GM21515 (cell line): ENCODE results near the gene IL21.
"Not testable (repeated sequence)": the region's sequence is repeated elsewhere in the genome, so short reads cannot be mapped to it uniquely, and the experiment has no call there.

Experiments
- ATAC-seq: cut with Tn5 transposase; IDR thresholded peaks from one replicate; pipeline ENCODE4 v1.9.1; 2021; ENCODE audit not compliant: unreplicated experiment

IL21 gene

DNA sequence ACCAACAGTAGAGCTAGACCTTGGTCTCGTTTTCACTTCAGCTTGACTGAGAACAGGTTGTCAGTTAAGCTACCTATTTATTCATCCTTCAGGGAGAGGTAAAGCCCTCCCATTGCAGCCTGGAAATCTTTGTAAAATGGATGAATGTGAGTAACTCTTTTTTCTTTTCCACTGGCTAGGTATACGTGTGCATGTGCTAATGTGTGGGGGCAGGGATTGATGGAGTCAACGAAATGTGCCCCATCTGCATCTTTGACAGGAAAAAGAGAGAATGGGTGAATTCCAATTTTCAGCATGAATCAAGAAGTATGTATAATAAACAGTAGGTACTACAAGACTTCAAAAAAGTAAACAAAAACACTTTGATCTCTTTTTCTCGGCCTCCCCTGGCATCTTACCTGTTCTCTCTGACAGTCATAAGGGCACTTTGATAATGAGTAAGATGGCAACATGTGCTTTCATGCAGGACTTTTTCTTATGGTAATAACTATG lies at the start of gene IL21:
Gene IL21 (minus strand): TSS at position 51 of the 492 bp plus-strand sequence. CDS start 55 bp downstream, outside the sequence.
- ATAC-seq: no peak

DNA sequence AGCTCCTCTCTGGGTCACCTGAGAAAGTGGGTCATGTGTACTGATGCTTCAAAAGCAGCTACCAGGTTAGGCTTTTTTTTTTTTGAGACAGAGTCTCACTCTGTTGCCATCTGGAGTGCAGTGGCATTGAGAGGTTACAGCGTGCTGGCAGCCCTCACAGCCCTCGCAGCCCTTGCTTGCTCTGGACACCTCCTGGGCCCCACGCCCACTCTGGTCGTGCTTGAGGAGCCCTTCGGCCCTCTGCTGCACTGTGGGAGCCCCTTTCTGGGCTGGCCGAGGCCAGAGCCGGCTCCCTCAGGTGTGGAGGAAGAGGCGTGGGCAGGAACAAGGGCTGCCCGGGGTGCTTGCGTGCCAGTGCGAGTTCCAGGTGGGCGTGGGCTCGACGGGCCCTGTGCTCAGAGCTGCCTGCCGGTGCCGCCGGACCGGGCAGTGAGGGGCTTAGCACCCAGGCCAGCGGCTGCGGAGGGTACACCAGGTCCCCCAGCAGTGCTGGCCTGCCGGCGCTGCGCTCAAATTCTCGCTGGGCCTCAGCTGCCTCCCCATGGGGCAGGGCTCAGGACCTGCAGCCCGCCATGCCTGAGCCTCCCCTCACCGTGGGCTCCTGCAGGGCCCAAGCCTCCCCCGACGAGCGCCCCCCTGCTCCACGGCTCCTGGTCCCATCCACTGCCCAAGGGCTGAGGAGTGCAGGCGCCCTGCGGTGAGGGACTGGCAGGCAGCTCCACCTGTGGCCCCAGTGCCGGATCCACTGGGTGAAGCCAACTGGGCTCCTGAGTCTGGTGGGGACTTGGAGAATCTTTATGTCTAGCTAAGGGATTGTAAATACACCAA lies 49.3 kb upstream of the IL21 start:
- no peak for ATAC-seq

- ATAC-seq: no peak
Observed at GRCh38 chr4:122668241-122668640, 47.4 kb upstream of the IL21 start.

GRCh38 chr4:122666527-122667245 lies 45.8 kb upstream of the IL21 start:
- ATAC-seq: no peak

DNA sequence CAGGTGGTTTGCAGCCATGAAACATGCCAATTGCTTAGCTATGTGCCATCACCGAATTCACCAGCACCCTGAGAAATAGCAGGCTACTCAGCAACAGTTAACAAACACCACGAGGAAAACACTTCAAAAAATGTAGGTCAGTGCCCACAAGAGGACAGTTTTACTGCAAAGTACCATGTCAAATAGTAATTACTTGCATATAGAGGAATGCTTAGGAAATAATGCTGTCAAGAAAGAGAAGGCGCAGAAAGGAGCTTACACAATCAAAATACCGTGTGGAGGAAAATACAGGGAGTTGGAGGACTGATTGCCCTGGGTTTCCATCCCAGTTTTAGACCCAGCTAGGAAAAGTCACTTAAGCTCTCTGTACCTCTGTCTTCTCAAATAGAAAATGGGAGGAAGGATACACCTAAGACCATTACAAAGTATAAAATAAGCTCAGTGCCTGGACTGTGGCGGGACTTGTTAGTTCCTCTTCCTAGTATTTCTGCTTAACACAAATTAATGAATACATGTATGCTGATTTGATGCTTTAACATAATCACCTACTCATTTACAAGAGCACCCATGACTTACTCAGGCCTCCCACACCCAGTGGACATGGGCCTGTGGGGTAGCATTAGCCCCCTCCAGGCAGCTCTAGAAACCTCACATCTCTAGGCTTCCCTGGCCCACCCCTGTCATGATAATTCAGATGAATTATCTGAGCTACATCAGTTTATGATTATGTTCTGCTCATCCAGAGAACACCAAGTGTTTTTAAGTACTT lies 44.5 kb upstream of the IL21 start:
- no peak for ATAC-seq

DNA sequence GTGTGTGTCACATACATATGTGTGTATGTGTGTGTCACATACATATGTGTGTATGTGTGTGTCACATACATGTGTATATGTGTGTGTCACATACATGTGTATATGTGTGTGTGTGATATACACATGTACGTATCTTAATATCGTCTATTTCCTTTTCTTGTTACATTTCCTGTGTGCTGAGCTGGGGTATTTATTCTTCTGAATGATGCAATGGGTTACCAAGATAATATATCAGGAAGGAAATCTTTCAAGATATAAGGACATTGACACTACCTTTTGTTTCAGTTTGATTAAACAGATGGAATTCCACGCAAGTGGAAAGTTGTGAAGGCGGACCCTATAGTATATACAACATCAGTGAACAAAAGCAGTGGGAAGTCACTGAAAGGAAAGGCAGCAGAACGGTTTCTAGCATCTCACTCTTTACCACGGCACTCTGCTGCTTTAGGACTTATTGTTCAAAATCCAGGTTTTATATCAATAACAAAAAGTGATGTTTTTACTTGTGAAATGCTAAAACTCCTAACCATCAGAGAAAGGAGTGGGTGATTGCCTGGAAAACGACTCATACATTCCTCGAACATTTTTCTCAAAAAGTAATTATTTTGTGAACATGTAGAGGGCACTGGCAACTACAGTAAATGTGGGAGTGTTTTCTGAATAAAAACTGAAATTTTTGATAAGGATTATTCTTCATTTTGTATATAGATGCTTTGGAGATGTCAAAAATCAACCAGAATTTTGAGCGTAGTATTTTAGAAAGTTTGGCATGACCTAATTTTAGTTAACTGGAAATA lies 43.1 kb upstream of the IL21 start:
- no peak for ATAC-seq

GRCh38 chr4:122663291-122663690 lies 42.4 kb upstream of the IL21 start:
- no peak for ATAC-seq

- ATAC-seq: no peak
Observed at GRCh38 chr4:122662701-122663100, 41.8 kb upstream of the IL21 start.

- ATAC-seq: no peak
Observed at GRCh38 chr4:122661176-122662160, 40.6 kb upstream of the IL21 start.

- peak; percentile 92 for ATAC-seq
Observed at GRCh38 chr4:122658818-122659295, 38.0 kb upstream of the IL21 start.

DNA sequence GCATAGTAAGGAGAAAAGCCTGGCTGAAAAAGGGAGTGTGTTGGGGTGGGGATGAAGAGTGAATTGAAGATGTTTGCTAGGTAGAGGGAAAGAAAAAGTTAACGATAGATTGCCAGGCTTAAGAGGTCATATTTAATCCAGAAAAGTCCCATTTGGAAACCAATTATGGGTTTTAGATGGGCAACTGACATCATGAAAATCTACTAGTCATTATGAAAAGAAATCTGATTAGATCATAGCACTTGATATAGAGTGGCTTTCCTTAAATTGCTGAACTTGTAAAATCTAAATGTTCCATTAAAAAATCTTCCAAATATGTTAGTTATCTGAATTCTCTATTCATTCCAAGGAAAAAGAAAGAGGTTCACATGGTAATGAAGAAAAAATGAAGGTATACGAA lies 37.5 kb upstream of the IL21 start:
- ATAC-seq: no peak

DNA sequence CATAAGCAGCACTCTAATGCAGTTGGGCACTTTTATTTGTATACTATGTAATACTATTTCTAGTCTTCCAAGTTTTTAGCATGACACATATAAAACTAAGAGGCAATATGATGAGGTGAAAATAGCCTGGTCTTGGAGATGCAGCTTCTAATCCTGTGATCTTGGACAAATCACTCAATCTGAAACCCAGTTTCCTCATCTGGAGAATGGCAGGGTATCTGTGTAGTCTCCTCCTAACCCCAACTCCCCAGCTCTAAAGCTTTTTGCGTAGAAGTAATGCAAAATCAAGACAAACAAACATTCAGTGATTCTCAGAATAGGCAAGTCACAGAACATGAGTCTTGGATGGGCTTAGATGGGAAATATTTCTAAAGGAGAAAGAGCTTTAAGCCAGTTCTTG lies 36.7 kb upstream of the IL21 start:
- no peak for ATAC-seq

- ATAC-seq: not testable (repeated sequence)
Observed at GRCh38 chr4:122656583-122656982, 35.7 kb upstream of the IL21 start.

- ATAC-seq: no peak
Observed at GRCh38 chr4:122652379-122652778, 31.5 kb upstream of the IL21 start.

- ATAC-seq: no peak
Observed at GRCh38 chr4:122650148-122650547, 29.3 kb upstream of the IL21 start.

DNA sequence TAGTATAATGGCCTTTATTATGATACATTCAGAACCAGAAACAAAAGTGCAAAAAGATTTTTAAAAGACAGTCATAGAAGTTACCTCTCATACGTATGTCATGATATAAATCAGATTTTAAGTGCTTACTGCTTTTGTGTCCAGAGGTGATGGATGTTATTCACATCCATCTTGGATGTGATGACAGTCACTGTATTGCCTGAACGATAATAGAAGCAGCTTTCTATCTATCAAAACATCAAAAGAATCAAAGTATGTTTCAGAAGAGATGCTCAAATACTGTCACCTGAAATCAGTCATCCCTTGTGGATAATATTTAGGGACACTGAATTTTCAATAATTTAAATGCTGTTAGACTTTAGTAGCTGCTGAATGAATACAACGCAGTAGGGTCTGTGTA lies 26.8 kb upstream of the IL21 start:
- ATAC-seq: no peak

- ATAC-seq: no peak
Observed at GRCh38 chr4:122643257-122643656, 22.4 kb upstream of the IL21 start.

DNA sequence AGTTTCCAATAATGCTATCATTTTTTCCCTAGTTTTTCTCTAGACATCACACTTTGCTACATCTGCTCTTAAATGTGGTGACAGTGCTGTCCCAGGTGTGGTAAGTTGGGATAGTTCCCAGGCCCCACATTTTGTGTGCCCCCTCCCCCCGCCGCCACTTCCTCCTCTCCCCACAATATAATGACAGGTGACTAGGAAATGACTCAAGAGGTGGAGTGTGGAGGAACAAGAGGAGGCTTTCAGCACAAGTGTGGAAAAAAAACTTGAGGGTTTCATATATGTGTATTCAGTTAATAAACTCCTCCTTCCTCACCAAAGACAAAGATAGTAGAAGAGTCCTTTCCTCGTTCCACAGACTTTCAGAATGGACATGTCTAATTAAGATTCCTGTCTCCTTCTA lies 18.3 kb upstream of the IL21 start:
- ATAC-seq: no peak

DNA sequence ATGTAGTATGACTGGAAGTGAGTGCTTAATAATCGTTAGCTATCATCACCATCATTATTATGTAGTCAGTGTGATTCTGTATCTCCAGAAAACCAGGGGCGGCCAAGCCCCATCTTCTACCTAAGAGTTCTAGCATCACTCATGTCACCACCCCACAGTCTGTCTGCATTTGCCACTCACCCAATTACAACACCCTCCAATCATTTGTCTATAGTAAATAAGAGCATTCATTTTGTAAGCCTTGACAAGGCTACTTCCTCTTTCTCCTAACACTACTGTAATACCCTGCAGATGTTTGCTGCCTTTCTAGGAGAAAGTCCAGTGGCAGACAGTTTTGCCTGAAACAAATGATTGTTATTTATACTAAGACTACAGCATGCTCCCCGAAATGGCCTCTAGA lies 15.8 kb upstream of the IL21 start:
- peak; percentile 53 for ATAC-seq
